ENCODE data around the gene UPF3A.

GRCh38 chr13:114282041-114282670, 755 bp downstream of the UPF3A start:
- TF ChIP-seq POLR2A (IDR thresholded peaks at IDR 0.05; ENCODE audit: low read length), result no peak
- no peak for TF ChIP-seq GATA1 (IDR thresholded peaks at IDR 0.05; ENCODE audit: low read depth, low read length)
